Large intestine (tissue), 3 donors: ENCODE data around the gene HMGXB3. TPM values are rescaled to one million over a fixed set of nuclear protein-coding genes. Genes with fewer than 3 reads are reported as not detected.

Source experiments
- DNase-seq, 2 donors: peaks; one replicate each; pipeline versions ENCODE4 v3.0.0 to v3.0.0-alpha.2; 2013
- H3K27ac ChIP-seq: one replicate; pipeline ENCODE4 v1.5.1; 2013; ENCODE audit warnings: low read length
- H3K27me3 ChIP-seq: 2 replicates; pipeline ENCODE4 v1.6.1; 2013; ENCODE audit warnings: low read length; ENCODE audit not compliant: control insufficient read depth, insufficient read depth
- H3K36me3 ChIP-seq: 2 replicates; pipeline ENCODE4 v1.6.1; 2013; ENCODE audit warnings: low read length; ENCODE audit not compliant: control insufficient read depth, insufficient read depth
- H3K4me1 ChIP-seq: one replicate; pipeline ENCODE4 v1.6.1; 2013; ENCODE audit warnings: low read length; ENCODE audit not compliant: control insufficient read depth, insufficient read depth
- H3K4me3 ChIP-seq: one replicate; pipeline ENCODE4 v1.5.1; 2013; ENCODE audit warnings: low read length
- H3K9me3 ChIP-seq: one replicate; pipeline ENCODE4 v1.6.1; 2013; ENCODE audit warnings: mild to moderate bottlenecking, low read depth, low read length, moderate library complexity; ENCODE audit not compliant: control insufficient read depth
- WGBS: methylation state at CpG from one replicate; pipeline ENCODE4 v1.1.5; 2013; ENCODE audit warnings: low lambda C conversion rate; ENCODE audit not compliant: insufficient coverage; 5-methylcytosine and 5-hydroxymethylcytosine counted together
- polyA plus RNA-seq: library from polyadenylated mRNA; unstranded; fragments of 120-200 nt; gene quantifications from one replicate; pipeline ENCODE4 v1.2.1, GENCODE V29; 2013

The HMGXB3 gene
- polyA plus RNA-seq, 1 donor, result 36.8 TPM

- no peak overlapping the region for H3K4me3 ChIP-seq
- H3K4me1 ChIP-seq, result no peaks in the 10 kb centered on the region
- WGBS, result no CpG with 5 or more reads among the region's 11 CpGs
- H3K9me3 ChIP-seq, result no peaks in the 10 kb centered on the region
- DNase-seq, result no peak
- no peaks in the 10 kb centered on the region for H3K27me3 ChIP-seq
- H3K36me3 ChIP-seq, result peaks cover 14% of the 10 kb centered on the region
- no peak overlapping the region for H3K27ac ChIP-seq
These were observed 59.1 kb downstream of the HMGXB3 start for GRCh38 chr5:150059623-150060022.

DNA sequence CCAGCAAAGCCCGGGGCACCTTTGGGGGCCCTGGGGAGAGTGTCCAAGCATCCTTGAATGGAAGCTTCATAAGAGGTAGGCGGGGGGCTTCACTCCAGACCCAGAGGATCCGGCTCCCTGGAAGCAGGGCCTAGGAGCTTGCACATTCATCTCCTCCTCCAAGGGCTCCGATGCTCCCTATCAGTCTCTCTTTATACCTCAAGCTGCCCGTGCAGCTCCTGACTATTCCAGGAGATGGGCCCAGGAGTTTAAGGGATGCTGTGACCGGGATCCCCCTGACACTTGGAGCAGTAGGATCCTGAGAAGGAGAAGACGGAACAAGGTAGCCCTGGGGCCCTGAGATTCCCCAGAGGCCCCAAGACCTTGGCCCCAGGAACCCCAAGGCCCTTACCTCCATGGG, 59.9 kb downstream of the HMGXB3 start:
- no peak overlapping the region for H3K4me3 ChIP-seq
- no peak for DNase-seq
- WGBS, result no CpG with 5 or more reads among the region's 7 CpGs
- H3K4me1 ChIP-seq, result no peaks in the 10 kb centered on the region
- no peaks in the 10 kb centered on the region for H3K9me3 ChIP-seq
- H3K27me3 ChIP-seq, result no peaks in the 10 kb centered on the region
- peaks cover 6% of the 10 kb centered on the region for H3K36me3 ChIP-seq
- H3K27ac ChIP-seq, result no peak overlapping the region

- H3K4me3 ChIP-seq, result no peak overlapping the region
- DNase-seq, result no peak
- no peak overlapping the region for H3K27ac ChIP-seq
- H3K4me1 ChIP-seq, result no peaks in the 10 kb centered on the region
- H3K9me3 ChIP-seq, result no peaks in the 10 kb centered on the region
- no CpG with 5 or more reads among the region's 12 CpGs for WGBS
- H3K27me3 ChIP-seq, result no peaks in the 10 kb centered on the region
- H3K36me3 ChIP-seq, result no peaks in the 10 kb centered on the region
These were observed 61.0 kb downstream of the HMGXB3 start for GRCh38 chr5:150061538-150061995.

DNA sequence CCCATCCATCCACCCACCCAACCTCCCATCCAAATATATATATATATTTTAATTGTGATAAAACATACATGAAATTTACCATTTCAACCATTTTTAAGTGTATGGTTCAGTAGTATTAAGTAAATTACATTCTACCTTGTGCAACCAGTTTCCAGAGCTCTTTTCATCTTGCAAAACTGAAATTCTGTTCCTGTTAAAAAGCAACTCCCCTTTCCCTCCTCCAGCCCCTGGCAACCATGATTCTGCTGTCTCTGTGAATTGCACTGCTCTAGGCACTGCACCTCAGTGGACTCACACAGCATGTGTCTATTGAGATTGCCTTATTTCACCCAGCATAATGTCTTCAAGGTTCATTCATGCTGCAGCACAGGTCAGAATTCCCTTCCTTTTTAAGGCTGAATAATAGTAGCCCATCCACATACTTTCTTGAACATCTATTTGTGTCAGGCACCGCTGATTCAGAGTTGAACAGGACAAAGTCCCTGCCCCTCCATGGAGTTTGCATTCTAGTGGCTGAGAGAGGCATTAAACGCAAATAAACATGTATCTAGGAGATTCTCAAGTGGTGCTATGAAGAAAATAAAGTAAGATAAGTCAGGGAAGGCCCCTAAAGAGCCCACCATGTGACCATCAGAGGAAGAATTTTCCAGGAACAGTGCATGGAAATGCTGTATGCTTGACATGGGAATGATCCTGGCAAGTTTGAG, 61.8 kb downstream of the HMGXB3 start:
- H3K9me3 ChIP-seq, result no peaks in the 10 kb centered on the region
- no CpG with 5 or more reads among the region's 2 CpGs for WGBS
- no peaks in the 10 kb centered on the region for H3K4me1 ChIP-seq
- DNase-seq, result peak in 1 of 2 donors; percentile 20
- no peaks in the 10 kb centered on the region for H3K27me3 ChIP-seq
- H3K4me3 ChIP-seq, result no peak overlapping the region
- H3K36me3 ChIP-seq, result no peaks in the 10 kb centered on the region
- H3K27ac ChIP-seq, result no peak overlapping the region

DNA sequence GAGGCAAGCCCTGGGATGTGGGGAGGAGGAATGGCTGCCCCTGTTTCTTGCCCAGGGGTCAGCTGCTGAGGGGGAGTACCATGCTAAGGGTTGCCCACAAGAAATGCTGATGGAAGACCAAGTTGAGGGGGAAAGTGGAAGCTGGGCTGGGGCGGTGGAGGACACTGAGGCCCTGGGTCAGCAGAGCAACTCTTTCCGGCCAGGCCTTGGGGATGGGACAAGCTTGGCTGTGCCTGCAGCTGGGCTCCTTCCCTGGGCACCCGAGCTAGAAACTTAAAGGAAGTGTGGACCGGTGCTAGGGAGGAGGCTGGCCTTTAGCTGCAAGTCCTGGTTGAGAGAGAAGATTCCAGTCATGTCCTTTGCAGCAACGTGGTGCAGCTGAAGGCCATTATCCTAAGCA, 63.1 kb downstream of the HMGXB3 start:
- Histone ChIP-seq H3K4me3 (no peak overlapping the region), H3K9me3 (no peaks in the 10 kb centered on the region), H3K27me3 (no peaks in the 10 kb centered on the region), H3K27ac (no peak overlapping the region), H3K36me3 (no peaks in the 10 kb centered on the region), H3K4me1 (no peaks in the 10 kb centered on the region)
- no CpG with 5 or more reads among the region's 5 CpGs for WGBS
- no peak for DNase-seq

GRCh38 chr5:150064681-150065220, 64.2 kb downstream of the HMGXB3 start:
- Histone ChIP-seq H3K27me3 (no peaks in the 10 kb centered on the region), H3K27ac (no peak overlapping the region)
- no CpG with 5 or more reads among the region's 7 CpGs for WGBS

DNA sequence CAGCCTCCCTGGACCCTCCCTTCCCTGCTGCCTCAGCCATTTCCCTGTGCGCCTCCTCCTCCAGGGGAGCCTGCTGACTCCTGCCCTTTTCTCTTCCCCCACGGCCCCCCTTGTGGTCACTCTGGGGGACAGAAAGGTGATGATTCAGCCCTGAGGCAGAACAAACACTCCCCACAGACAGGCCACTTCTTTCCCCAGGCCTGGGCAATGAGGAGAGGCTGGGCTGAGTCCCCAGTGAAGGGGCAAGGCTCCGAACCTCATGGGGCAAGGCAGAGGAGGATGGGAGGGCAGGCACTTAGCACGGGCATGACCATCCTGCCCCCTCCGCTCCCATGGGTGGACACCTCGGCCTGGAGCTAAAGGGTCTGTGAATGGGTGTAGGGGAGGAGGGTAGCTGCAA, 64.8 kb downstream of the HMGXB3 start:
- Histone ChIP-seq H3K36me3 (no peaks in the 10 kb centered on the region), H3K27ac (no peak overlapping the region), H3K9me3 (no peaks in the 10 kb centered on the region), H3K27me3 (no peaks in the 10 kb centered on the region), H3K4me3 (no peak overlapping the region), H3K4me1 (no peaks in the 10 kb centered on the region)
- WGBS, result no CpG with 5 or more reads among the region's 6 CpGs
- no peak for DNase-seq

More at GRCh38 chr5:150064681-150065220, 64.2 kb downstream of the HMGXB3 start:
- no peaks in the 10 kb centered on the region for H3K9me3 ChIP-seq
- no peaks in the 10 kb centered on the region for H3K4me1 ChIP-seq
- no peak overlapping the region for H3K4me3 ChIP-seq
- DNase-seq, result no peak
- no peaks in the 10 kb centered on the region for H3K36me3 ChIP-seq

GRCh38 chr5:150065886-150066285, 65.3 kb downstream of the HMGXB3 start:
- Histone ChIP-seq H3K36me3 (no peaks in the 10 kb centered on the region), H3K4me1 (no peaks in the 10 kb centered on the region), H3K27me3 (no peaks in the 10 kb centered on the region), H3K9me3 (no peaks in the 10 kb centered on the region), H3K4me3 (no peak overlapping the region), H3K27ac (no peak overlapping the region)
- DNase-seq, result no peak
- no CpG with 5 or more reads among the region's 10 CpGs for WGBS

GRCh38 chr5:150066436-150066835, 65.9 kb downstream of the HMGXB3 start:
- no peak overlapping the region for H3K27ac ChIP-seq
- no peak for DNase-seq
- H3K4me1 ChIP-seq, result no peaks in the 10 kb centered on the region
- 80% methylated on average over 1 of the region's 5 CpGs for WGBS
- no peaks in the 10 kb centered on the region for H3K9me3 ChIP-seq
- H3K4me3 ChIP-seq, result no peak overlapping the region
- H3K36me3 ChIP-seq, result no peaks in the 10 kb centered on the region
- H3K27me3 ChIP-seq, result no peaks in the 10 kb centered on the region

GRCh38 chr5:150066901-150067396, 66.4 kb downstream of the HMGXB3 start:
- no peaks in the 10 kb centered on the region for H3K9me3 ChIP-seq
- no peaks in the 10 kb centered on the region for H3K27me3 ChIP-seq
- WGBS, result no CpG with 5 or more reads among the region's 2 CpGs
- H3K4me1 ChIP-seq, result no peaks in the 10 kb centered on the region
- no peaks in the 10 kb centered on the region for H3K36me3 ChIP-seq
- H3K27ac ChIP-seq, result no peak overlapping the region
- DNase-seq, result no peak
- no peak overlapping the region for H3K4me3 ChIP-seq
